NCI-H82 treated with DMSO at 0.1 percent for 48 hours (cell line): ENCODE measurements around the gene PRSS53.

Source experiments
- DNase-seq: peaks from one replicate; lab custom pipeline; 2025; ENCODE audit not compliant: unreplicated experiment; lab: John Stamatoyannopoulos, UW

PRSS53 gene

DNA sequence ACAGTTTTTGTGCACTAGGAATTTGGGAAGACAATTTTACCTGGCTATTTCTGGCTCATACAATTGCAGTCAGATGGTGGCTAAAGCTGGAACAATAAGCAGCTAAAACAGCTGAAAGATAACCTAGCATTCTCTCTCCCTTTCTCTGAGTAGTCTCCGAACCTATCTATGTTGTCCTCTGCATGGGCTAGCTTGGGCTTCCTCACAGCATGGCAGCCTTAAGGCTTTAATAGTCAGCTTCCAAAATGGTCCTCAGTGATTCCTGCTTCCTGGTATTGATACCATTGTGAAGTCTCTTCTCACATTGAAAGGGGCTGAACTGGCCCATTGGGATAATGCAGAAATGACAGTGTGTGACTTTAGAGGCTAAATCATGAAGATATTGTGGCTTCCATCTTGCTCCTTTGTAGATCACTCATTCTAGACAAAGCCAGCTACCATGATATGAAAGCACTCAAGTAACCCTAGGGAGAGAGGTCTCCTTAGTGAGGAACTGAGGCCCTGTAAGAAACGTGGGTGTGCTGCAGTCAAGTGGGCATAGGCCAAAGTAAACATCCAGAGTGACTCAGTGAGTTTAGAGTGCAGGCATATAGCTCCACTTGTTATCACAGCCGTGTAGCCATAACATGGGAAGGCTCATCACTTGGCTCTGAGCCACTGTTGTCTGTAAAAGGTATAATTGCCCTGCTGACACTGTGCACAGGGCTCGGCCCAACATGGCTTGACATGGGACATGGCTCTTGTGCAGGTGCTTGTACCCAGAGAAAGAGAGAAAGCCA, 11.3 kb upstream of the PRSS53 start:
- DNase-seq, result no peak

GRCh38 chr16:31094424-31095120, 5.8 kb upstream of the PRSS53 start, which contains the start of gene VKORC1:
TSS of gene VKORC1 (minus strand) at chr16:31094797. CDS start at chr16:31094729, 68 bp downstream.
- DNase-seq, result peak; percentile 95

DNA sequence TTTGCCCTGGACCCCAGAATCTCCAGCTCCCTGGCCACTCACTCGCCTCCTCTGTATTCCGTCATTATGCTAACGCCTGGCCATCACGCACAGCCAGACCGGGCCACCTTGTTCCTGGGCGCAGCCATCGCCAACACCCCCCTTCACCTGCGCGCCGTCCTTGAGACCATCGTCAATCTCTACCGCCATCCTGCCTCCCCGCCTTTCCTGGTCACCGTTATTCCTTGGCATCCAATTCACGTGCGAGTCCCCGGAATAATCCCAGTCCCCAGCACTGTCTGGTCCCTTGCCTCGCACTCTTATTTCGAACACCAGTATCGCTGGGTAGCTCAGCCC, 5.3 kb upstream of the PRSS53 start:
- no peak for DNase-seq

DNA sequence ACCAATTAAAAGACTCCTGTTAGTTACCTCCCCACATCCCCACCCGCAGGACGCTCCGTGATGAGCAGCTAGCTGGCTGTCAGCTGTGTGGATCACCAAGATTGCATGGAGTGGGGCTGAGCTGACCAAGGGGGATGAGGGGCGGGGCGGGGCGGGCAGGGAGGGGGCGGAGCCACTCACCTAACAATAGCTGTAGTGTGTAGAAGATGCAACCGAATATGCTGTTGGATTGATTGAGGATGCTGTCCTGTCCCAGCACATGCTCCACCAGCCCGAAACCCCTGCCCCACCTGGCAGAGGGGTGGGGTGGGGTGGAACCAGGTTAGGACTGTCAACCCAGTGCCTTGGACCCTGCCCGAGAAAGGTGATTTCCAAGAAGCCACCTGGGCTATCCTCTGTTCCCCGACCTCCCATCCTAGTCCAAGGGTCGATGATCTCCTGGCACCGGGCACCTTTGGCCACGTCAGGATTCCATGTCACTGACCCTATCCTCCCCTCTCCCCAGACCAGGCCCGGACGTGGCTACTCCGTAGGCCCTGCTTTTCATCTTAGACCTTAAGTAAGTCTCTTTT, 4.5 kb upstream of the PRSS53 start:
- DNase-seq, result peak; percentile 56

GRCh38 chr16:31092330-31092729, 3.6 kb upstream of the PRSS53 start:
- no peak for DNase-seq

DNA sequence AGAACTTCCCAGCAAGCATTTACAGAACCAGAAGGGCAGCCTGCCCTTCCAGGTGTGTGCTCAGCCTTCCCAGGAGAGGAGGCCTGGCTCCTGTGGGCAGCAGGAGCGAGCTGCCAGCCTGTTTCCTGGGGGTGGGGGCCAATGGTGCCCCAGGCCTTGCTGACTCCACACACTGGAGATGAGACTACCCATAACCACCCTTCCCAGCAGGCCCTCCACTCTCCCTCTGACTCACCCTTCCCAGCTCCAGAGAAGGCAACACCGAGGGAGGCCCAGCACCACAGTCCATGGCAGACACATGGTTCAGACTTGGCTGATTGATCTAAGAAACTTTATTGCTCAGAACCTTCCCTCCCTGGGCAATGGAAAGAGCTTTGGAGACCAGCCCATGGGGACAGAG, 1.8 kb upstream of the PRSS53 start:
- no peak for DNase-seq

DNA sequence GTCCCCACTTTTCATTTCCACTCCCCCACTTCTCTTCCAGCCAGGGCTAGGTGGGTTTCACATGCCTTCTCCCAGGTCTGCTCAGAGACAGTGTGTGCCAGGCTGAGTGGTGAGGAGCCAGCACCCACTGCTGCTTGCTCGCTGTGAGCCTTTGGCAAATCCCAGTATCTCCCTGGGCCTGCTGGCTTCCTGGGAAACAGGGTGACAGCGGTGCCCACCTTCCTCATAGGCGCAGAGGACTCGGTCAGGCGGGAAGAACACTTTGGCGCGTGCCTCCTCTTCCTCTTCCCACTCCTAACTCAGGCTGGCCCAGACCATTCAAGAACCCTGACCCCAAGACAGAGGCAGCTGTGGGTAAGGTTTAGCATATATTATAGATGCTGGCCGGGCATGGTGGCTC, 456 bp upstream of the PRSS53 start:
- no peak for DNase-seq

- DNase-seq, result peak; percentile 3
Measured at GRCh38 chr16:31087971-31088370, 772 bp downstream of the PRSS53 start.

GRCh38 chr16:31087481-31087880, 1.3 kb downstream of the PRSS53 start:
- no peak for DNase-seq

GRCh38 chr16:31086629-31086906, 2.2 kb downstream of the PRSS53 start:
- no peak for DNase-seq

DNA sequence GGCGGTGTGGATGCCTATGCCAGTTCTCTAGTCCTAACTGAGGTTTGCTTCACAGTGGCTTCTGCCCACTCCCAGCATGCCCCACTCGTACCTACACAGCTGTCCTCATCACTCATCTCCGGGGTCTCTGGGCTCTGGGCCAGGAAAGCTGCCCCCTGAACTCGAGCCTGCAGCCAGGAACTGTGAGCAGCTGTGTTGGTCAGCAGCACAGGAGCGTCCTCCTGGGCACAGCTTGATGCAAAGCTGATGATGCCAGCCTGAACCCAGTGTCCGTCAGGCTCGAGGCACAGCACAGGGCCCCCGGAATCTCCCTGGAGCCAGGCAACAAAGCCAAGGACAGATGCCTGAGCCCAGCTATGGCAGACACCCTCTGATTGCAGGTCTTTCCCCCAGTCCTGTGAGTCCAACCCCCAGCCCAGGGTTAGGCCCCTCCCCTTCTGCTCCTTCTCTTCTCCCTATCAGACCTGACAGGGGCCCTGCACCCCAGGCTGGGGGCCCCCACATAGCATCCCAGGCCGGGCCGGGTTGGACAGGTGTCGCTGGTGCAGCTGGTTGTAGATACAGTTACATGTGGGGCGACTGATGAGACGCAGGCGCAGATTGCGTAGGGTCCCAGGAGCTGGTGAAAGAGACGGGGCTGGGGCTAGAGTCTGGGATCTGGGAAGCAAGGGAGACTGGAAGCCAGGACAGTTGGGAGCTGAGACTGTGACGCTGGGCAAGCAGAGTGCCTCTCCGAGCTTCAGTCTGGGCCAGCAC, 2.7 kb downstream of the PRSS53 start:
- no peak for DNase-seq

DNA sequence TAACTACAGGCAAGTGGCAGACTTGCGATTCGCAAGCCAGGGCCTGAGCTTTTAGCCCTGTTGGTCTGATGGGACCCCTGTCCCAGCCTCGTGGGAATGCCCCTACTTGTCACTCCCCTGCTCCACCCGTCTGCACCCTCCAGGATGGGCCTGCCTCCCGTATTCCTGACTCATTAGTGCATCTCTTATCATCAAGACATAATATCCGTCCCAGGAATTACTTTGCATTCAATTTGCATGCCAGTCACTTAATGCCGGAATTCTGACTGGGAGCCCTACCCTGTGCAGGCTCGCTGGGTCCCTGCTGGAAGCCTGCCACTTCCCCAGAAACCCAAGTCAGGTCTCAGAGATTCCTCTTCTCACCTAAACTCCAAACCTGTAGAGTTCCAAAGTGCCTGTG, 3.3 kb downstream of the PRSS53 start:
- DNase-seq, result no peak

- DNase-seq, result no peak
Measured at GRCh38 chr16:31084584-31085302, 4.0 kb downstream of the PRSS53 start.

DNA sequence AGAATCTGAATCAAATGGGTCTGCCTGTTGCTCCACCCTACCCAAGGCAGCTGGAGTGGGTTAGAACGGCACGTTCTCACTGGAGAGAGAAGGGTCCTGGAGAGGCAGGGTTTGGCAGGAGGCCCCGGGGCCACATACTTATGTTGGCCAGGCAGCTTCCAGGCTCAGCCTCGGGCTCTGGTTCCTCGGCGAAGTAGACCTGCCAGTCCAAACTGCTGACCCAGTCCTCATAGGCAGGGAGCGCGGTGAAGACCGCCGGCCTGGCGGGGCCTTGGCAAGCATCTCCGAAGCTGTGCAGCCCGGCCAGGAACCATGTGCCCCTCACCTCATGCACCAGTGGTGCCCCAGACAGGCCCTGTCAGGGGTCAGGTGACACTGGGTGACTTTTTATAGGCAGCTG, 4.8 kb downstream of the PRSS53 start:
- no peak for DNase-seq

DNA sequence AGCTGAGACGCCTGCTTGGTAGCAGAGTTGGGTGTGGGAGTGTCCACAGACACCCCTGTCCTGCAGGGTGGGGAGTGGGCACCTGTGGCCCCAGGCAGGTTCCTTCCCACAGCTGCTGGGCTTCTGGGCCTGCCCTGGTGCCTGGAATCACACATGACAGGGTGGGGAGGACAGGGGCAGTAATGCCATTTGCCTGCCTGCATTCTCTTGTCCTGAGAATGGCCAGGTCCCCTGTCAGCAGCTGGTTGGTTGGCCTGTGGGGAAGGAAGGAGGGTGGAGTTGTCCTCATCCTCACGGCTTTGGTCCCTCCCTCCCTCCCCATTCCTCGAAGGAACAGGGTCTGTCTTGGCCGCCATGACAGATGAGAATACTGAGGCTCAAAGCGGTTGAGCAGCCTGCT, 5.2 kb downstream of the PRSS53 start:
- no peak for DNase-seq

GRCh38 chr16:31083081-31083480, 5.7 kb downstream of the PRSS53 start:
- DNase-seq, result no peak

GRCh38 chr16:31082368-31083045, 6.2 kb downstream of the PRSS53 start:
- no peak for DNase-seq

- DNase-seq, result no peak
Measured at GRCh38 chr16:31081428-31082351, 7.1 kb downstream of the PRSS53 start.

DNA sequence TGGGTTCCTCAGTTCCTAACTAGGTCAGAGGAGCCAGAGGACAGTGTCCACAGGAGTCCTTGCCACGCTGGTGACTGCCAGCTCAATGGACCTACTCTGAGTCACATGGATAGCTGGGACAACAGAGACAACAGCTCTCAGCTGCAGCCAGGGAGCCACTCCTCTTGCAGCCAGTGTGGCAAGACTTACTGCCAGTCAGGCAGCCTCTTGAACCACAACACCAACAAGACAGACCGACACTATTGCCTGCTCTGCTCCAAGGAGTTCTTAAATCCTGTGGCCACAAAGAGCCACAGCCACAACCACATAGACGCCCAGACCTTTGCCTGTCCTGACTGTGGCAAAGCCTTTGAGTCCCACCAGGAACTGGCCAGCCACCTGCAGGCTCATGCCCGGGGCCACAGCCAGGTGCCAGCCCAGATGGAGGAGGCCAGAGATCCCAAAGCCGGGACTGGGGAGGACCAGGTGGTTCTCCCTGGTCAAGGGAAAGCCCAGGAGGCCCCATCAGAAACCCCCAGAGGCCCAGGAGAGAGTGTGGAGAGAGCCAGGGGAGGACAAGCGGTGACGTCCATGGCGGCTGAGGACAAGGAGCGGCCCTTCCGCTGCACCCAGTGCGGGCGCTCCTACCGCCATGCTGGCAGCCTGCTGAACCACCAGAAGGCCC, 7.9 kb downstream of the PRSS53 start:
- no peak for DNase-seq
